AG04450 (cell line): Measurements from ENCODE around the gene MATR3. TPM values are rescaled to one million over a fixed set of nuclear protein-coding genes. Genes with fewer than 3 reads are reported as not detected.

Experiments
- CTCF ChIA-PET: fragments of 300-600, 350-600 bp; formaldehyde crosslinking; extraction: SDS; loops from one replicate; lab custom pipeline; 2022; ENCODE audit warnings: antibody characterized with exemption, inconsistent platforms; lab: Charles Lee
- POLR2A ChIA-PET: fragments of 350-600 bp; formaldehyde crosslinking; extraction: SDS; loops from one replicate; lab custom pipeline; 2021; ENCODE audit warnings: antibody characterized with exemption, inconsistent platforms; lab: Yijun Ruan, JAX
- DNase-seq: peaks from one replicate; pipeline ENCODE4 v3.0.0-alpha.2; 2011; ENCODE audit warnings: low read depth, low spot score
- H3K27ac ChIP-seq: one replicate; pipeline ENCODE4 v1.5.1; 2012; ENCODE audit warnings: low read depth, low read length, control low read depth
- H3K27me3 ChIP-seq: one replicate; pipeline ENCODE4 v1.6.0; 2012; ENCODE audit warnings: low read length; ENCODE audit not compliant: control insufficient read depth, insufficient read depth
- H3K4me3 ChIP-seq: 2 replicates; pipeline ENCODE4 v1.5.1; 2011; ENCODE audit warnings: mild to moderate bottlenecking, low read depth, low read length, control low read depth
- H3K9me3 ChIP-seq: 2 replicates; pipeline ENCODE4 v1.5.1; 2012; ENCODE audit warnings: low read length; ENCODE audit not compliant: control insufficient read depth, insufficient read depth
- CTCF ChIP-seq: IDR thresholded peaks from 2 replicates; pipeline ENCODE4 v1.5.1; 2011; ENCODE audit warnings: low read depth, low read length, control low read depth, inconsistent platforms
- polyA plus RNA-seq: library from polyadenylated mRNA; depleted of rRNA; stranded (reverse); fragments of >200 nt; gene quantifications from 2 replicates; pipeline ENCODE4 v1.2.3, GENCODE V29; 2011

The MATR3 gene
- polyA plus RNA-seq, 1 experiment: 166 TPM

GRCh38 chr5:139283252-139284166, 10.0 kb upstream of the MATR3 start:
- ChIA-PET POLR2A (interaction anchor here (1.2 kb wide), 1 partner anchor 10 kb away, joined by 7 read pairs; no protein-coding TSS in a partner anchor), CTCF (interaction anchor here (0.6 kb wide), 1 partner anchor 834 kb away, joined by 3 read pairs; no protein-coding TSS in a partner anchor)
- no peaks in the 10 kb centered on the region for H3K9me3 ChIP-seq
- no peaks in the 10 kb centered on the region for H3K27me3 ChIP-seq
- H3K4me3 ChIP-seq: no peak overlapping the region
- H3K27ac ChIP-seq: no peak overlapping the region
- TF ChIP-seq CTCF: no peak
- DNase-seq: no peak

GRCh38 chr5:139284295-139284694, 9.2 kb upstream of the MATR3 start:
- CTCF ChIA-PET: no interaction called here
- POLR2A ChIA-PET: interaction anchor here (0.7 kb wide), 1 partner anchor 9 kb away, joined by 3 read pairs; the partner anchor contains the start of gene MATR3

GRCh38 chr5:139285651-139286392, 7.7 kb upstream of the MATR3 start:
- no peak for DNase-seq
- TF ChIP-seq CTCF: no peak
- ChIA-PET POLR2A (interaction anchor here (0.6 kb wide), 1 partner anchor 533 kb away, joined by 6 read pairs; no protein-coding TSS in a partner anchor), CTCF (no interaction called here)
- H3K4me3 ChIP-seq: no peak overlapping the region
- H3K27ac ChIP-seq: no peak overlapping the region
- no peaks in the 10 kb centered on the region for H3K9me3 ChIP-seq
- no peaks in the 10 kb centered on the region for H3K27me3 ChIP-seq

More at GRCh38 chr5:139284295-139284694, 9.2 kb upstream of the MATR3 start:
- TF ChIP-seq CTCF: no peak
- Histone ChIP-seq H3K27me3 (no peaks in the 10 kb centered on the region), H3K4me3 (no peak overlapping the region), H3K9me3 (no peaks in the 10 kb centered on the region), H3K27ac (no peak overlapping the region)
- DNase-seq: no peak

- Histone ChIP-seq H3K27ac (no peak overlapping the region), H3K27me3 (no peaks in the 10 kb centered on the region), H3K4me3 (no peak overlapping the region), H3K9me3 (no peaks in the 10 kb centered on the region; the same call in 1 of the 2 replicates)
- no peak for DNase-seq
- ChIA-PET CTCF (no interaction called here), POLR2A (no interaction called here)
- TF ChIP-seq CTCF: no peak
Observed at GRCh38 chr5:139287890-139288635, 5.5 kb upstream of the MATR3 start.
